ENCODE results near the gene ANO7.

DNA sequence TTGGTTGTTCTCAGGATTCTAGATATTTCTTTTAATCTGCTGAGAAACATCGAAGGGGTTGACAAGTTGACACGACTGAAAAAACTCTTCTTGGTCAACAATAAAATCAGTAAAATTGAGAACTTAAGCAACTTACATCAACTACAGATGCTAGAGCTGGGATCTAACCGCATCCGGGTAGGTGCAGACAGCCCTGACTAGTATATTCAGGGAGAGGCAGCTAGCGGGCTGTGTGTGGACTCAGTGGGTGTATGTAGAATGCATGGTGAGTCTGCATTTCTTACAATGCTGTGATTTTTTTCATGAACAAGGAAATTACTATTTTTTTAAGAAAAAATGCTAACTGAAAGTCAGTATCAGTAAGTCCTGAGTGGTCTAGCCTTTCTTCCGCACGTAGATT is 28.2 kb upstream of the ANO7 start:
- TF ChIP-seq CTCF (IDR thresholded peaks at IDR 0.05 in 2 of 3, conservative IDR thresholded peaks at IDR 0.05 in 1 of 3; ENCODE audit: borderline replicate concordance in 1 of 3, insufficient read depth in 1 of 3, low read depth in 2 of 3, low read length in 2 of 3) = no peak
- TF ChIP-seq POLR2AphosphoS5 (IDR thresholded peaks at IDR 0.05; ENCODE audit: low read depth, low read length) = no peak
- TF ChIP-seq JUND (IDR thresholded peaks at IDR 0.05) = no peak
- no peak for TF ChIP-seq EZH2 (IDR thresholded peaks at IDR 0.05)
- no peak for TF ChIP-seq FOSL1 (IDR thresholded peaks at IDR 0.05; ENCODE audit: low read depth)
- TF ChIP-seq POLR2A (IDR thresholded peaks at IDR 0.05; ENCODE audit: borderline replicate concordance, extremely low read depth, insufficient read depth, insufficient read length) = no peak
- TF ChIP-seq RAD21 (IDR thresholded peaks at IDR 0.05; ENCODE audit: low read depth) = no peak
